ENCODE measurements around the gene RBKS.
A peak's percentile ranks its signal among the peaks of the same experiment; 100 is the strongest.
"Not testable (repeated sequence)": the region's sequence is repeated elsewhere in the genome, so short reads cannot be mapped to it uniquely, and the experiment has no call there.

RBKS gene

DNA sequence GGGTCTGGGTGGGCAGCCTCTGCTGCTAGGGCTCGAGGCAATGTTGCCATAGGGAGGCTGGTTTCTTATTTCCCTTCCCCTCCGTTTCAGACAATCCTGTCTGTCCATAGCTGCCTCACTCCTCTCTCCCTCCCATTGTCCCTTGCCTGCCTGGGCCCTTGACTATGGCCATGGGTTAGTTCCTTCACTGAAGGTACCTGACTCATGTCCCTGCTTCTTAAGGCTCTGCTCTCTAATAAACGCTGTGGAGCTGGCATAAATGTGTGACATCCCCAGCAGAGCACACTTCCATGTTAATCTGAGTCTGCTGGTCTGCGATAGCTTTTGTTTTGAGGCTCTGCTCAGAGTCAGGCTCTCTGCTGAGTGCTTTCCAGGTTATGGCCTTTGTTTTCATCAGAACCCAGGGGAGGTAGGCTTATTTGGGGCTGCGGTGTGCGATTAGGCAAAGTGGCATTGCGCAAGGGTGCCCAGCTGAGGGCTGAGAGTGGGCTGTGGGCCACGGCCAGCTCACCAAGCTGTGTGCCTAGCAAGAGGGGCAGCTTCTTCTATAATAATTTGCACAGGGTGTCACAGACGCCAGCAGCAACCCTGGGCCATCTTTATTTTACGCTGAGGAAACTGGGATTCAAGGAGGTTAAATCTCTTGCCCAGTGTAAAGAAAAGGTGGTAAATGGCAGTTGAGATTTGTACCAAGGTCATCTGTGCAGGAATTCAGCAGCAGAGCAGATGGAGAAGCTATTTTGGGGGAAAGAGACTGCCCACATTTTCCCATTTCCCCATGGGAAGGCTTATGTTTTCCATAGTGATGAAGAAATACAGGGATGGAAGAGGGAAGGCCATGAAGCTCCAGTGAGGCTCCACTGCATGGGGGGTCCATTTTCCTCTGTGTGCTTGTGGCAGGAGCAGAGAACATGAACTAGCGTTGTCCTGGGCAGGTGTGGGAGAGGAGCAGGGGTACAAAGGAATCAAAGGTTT is 93.1 kb downstream of the RBKS start:
- no peak for DNase-seq

DNA sequence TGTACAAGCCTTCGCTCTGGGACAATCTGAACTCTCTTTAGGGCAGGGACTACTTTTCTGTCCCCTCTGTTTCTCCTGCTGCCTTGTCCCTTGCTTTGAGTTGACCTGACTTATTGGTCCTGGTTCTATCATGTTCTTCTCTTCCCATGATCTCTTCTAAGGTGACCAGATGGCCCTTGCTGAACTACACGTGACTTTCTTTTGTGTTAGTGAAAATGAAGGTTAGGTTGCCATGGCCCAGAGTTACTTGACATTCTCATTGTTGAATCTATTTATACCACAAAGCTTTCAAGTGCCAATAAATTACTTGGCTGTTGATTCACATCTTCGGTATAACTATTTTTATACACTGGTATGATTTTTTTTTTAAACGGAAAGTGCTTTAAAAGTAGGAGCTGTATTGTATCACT is 94.3 kb downstream of the RBKS start:
- no peak for DNase-seq

DNA sequence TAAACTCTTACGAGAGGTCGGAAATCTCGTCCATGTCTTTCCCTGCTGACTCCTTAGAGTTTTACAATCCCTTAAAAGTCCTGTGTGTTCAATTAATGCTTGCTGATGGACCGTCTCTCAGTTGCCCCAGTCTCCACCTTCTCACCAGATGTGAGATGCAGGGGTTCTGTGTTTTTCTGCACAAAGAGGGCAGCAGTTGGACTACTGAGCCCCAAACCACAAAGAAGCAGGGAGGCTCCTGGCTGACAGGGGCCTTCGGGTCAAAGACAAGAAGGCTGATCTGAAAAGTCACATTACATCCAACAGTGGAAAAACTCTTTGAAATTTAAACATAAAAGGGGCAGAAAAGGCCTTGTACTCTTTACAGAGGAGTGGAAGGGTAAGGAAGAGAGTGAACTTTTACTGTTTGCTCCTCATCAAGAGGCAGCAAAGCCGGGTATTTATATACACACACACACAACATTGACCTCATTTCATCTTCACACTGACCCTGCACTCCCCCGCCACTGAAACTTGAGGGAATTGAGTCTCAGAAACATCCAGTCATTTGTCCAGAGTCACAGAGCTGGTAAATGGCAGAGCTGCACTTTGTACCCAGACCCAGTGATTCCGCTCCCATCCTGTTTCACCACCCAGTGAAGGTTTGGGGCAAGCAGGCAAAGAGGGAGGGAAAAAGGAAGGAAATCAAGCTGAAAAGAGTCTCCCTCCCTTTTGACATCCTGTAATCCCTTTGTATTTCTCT is 94.9 kb downstream of the RBKS start:
- DNase-seq, result no peak

DNA sequence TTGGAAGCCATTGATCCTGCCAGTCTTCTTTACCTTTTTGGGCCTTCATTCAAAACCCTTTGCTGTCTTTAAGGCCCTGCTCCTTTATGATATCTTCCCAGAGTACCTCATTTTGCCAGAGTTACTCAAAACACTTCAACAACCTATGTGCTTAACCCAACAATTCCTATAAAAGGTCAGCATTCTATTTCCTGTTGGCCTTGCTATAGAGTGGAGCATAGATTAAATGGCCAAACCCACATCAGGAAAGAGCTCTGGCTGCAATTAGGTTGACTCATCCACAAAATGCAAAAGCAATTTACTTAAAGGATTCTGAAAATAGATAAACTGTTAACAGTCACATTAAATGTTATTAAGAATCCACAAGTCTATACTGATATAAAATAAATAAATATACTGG is 97.4 kb downstream of the RBKS start:
- DNase-seq, result no peak

DNA sequence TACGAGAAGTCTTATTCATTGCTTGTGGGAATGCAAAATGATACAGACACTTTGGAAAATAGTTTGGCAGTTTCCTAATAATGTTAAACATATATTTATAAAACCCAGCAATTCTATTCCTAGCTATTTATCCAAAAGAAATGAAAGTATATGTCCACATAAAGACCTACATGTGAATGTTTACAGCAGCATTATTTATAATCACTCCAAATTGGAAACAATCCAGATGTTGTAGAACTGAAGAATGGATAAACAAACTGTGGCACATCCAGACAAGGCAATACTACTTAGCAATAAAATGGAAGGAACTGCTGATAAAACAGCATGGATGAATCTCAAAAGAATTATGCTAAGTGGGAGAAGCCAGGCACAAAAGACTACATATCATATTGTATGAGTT is 99.4 kb downstream of the RBKS start:
- no peak for DNase-seq

DNA sequence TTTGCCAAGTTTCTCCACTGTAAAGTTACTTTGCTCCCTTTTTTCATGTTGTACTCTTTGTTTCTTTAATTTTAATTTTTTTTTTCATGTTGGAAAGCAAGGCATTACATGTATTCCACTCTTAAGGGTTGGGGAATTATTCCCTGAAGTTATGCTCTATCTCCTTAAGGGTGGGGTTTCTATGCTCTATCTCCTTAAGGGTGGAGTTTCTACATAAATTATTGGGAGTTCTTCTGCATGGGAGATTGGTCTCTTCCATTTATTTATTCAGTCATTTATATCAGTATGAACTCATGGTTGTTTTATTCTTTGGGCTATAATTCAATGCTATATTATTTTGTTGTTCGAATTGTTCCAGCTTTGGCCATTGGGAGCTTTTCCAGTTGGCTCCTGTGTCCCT is 107.5 kb downstream of the RBKS start:
- no peak for DNase-seq

DNA sequence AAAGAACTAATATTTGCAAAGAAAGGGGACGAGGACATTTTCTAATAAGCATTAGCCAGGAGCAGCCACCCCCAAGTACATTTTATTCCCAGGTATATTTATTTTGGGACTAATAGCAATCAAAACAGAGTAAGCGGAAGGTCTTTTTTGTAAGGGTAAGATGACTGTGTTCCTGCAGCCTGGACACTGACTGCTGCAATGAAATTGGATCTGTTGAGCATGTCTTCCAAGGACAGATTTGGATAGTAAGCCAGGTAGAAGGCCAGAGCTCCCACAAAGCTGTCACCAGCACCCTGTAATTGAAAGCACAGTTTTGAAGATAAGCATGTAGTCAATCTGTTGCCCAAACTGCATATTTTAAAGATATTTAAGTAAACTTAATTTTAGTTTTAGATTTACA is 108.7 kb downstream of the RBKS start:
- no peak for DNase-seq

DNA sequence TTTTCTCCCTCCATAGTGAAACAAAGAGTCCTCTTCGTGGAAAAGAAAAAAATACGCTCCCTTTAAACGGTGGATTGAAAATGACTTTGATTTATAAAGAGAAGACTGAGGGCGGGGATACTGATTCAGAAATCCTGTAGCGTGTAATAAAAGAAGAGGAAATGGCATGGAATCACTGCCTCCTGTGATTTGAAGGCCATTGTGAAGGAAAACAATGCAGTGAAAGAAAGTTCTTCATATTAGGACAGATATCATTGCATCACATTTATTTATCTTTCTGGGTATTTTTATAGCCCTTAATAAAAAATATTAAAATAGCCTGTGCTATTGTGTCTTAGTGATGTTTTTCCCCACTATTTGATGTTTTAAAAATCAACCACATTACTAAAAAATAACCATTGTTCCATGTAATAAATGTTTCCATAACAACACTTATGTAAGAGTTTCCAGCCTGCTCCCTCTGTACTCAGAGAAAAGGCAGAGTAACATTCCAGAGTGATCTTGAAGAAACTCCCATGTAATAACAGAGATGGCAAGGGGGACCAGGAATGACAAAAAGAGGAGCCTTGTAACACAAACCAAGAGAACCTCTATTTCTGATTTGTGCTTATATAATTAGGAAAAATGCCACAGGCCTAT is 110.7 kb downstream of the RBKS start:
- DNase-seq, result no peak

DNA sequence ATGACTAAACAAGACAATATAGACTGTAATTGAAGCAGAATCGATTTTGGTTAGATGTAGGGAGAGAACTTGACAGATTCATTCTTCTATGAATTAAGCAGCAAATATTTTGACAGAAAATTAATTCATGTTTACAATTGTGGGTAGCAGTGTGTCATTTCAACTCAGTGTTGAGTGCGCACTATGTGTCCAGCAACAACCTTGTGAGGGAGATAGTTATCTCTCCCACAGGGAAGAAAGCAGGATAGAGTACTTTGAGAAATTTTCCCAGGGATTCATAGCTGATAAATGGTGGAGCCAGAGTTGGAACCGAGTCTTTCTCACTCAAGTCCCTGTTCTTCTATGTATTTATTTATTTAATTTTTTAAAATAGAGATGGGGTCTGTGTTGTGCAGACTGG is 113.5 kb downstream of the RBKS start:
- no peak for DNase-seq

DNA sequence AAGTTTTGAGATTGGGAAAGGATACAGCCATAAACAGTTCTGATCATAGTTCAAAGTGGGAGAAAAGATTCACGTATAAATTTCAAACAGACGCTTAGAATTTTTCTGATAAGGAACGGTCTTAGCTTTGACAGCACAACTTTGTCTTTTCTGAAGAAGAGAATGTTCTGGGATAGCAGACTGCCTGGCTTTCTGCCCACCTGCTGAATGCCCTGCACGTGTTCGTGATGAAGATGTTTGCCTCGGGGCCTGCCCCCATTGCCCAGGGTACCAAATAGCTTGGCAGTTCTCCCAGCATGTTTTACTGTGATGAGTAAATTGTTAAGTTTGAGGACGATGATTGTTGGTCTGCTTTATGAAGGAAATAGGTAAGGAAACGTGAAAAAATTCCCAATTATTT is 114.1 kb downstream of the RBKS start:
- DNase-seq, result no peak

DNA sequence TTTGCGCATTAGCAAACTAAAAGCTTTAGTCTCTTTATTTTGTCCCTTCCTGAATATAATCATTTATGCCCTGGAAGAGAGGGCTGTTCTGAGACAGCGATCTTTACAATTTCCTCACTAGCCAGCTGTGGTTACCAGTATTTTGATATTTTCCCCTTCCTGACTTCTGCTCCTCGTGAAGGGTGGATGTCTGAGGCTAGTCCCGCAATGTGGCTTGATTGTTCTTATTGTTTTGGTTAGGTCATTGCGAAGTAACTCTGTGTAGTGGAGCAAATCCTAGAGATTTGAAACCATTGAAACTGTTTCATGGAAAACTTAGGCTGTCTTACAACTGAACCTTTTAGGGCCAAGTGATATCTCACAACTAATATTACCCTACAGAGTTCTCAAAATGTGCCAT is 116.2 kb downstream of the RBKS start:
- DNase-seq, result no peak

DNA sequence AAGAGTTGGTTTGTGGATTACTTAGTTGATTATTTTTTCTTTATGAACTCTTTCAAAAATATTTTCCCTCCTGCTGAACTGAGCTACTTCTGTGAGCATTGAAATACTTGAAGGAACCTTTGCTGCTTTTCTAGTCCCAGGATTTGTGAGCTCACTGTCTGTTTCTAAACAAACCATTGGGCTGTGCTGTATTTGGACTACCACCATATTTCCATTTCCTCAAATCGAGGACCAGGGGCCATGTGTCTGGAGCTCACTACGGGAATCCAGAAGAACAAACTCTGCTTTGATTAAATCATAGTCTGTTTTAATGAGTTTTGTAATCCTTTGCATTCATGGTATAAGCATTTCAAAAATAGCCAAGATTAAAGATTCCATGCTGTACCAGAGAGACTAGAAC is 117.4 kb downstream of the RBKS start:
- no peak for DNase-seq

DNA sequence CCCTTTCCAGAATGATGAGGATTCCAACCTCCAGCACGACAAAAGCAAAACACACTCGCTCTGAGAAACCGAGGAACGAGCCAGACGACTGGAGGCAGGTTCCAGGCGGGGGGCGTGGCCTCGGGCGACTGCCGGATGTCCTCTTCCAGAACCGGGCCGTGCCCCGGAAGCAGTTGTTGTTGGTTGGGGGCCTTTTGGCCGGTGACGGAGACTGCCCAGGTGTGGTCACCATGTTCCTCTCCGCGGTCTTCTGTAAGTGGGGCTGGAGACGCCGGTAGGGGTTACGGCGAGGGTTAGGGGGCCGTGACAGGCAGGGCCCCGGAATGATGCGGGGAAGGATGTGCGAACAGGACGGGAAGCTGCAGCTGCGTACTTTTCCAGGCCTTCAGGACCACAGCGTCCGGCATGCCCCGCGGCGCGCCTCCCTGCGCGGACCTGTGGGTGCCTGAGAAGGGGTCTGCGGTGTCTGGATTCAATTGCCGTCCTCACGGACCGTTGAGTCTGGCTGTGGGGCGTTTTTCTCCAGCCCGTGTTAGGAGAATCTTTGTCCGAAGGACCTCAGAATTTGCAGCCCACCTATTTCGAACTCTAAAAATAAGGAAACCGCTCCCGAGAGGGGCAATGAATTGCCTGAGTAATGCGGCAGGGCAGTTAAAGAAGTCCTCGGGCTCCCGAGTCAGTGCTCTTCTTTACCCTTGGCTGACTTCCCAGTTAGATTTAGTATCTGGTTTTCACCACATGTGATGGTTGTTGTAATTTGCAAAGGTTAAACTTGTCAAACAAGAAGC is 118.4 kb downstream of the RBKS start, which contains the start of gene MRPL33:
Gene MRPL33 (plus strand): TSS at position 172 of the 788 bp plus-strand sequence. CDS start 59 bp downstream, at position 231.
- peak; percentile 94 for DNase-seq

DNA sequence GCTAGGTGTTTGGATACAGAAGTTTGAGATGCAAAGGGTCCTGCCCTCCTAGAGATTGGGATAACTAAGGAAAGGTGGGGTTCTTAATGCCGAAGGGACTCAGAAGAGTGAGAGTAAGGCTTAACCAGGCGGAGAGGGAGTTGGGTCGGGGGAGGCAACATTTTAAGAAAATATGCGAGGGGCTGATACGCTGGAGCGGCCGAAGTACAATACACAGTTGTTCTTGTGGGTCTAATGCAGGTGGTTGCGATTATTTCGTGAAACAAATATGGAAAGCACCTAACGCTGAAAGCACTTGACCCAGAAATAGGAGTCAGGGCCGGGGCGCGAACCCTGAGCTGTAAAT is 119.0 kb downstream of the RBKS start:
- DNase-seq, result no peak

DNA sequence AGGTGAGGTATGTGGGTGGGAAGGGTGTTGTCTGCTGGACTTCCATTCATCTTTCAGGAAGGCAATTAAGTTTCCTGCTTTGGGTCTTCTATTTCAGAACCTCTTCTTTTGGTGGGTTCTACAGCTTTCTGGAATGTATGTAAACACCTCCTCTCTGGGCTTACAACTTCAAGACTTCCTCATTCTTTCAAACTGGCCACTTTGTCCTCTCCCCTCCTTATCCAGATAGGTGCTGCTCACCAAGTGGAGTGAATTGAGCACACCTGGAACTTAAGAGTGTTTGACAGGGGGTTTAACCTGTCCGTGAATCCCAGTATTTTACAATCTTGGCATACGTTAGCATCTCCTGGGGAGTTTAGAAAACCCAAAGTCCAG is 123.9 kb downstream of the RBKS start:
- no peak for DNase-seq

DNA sequence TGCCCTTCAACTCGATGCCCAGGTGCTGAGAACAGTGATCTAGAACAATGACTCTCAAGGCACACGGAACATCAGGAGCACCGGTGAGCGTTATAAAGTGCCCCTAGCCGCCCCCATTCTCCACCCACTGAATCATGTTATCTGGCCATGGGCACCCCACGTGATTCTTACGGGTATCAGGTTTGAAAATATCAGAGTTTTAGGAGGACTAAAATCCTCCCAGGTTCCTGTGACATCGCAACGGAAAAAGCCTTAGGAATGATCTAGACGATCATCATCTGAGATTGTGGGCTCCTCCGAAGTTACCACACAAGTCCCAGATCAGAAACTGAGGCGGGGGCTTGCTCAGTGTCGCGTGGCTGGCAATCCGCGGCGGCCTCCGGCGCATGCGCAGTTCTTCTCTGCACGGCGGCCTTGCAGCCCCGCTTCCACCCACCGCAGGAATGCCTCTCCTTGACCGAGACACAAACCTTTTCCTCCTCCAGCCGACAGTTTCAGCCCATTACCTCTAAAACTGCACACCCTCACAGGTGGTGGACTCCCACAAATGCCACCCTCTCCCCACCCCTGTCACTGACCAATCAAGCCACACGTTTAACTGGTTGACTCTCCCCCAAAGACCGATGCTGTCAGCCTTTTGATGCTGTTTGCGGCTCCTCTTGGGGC is 124.4 kb downstream of the RBKS start:
- DNase-seq, result peak; percentile 67

DNA sequence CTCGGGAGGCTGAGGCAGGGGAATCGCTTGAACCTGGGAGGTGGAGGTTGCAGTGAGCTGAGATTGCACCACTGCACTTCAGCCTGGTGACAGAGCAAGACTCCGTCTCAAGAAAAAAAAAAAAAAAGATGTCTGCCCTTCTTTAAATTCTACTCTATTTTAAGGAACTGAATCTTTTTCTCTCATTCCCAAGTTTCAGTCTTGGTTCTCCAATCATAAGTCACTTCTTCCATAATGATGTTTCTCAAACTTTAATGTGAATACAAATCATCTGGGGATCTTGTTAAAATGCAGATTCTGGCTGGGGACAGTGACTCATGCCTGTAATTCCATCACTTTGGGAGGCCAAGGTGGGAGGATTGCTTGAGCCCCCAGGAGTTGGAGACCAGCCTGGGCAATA is 125.7 kb downstream of the RBKS start:
- not testable (repeated sequence) for DNase-seq

DNA sequence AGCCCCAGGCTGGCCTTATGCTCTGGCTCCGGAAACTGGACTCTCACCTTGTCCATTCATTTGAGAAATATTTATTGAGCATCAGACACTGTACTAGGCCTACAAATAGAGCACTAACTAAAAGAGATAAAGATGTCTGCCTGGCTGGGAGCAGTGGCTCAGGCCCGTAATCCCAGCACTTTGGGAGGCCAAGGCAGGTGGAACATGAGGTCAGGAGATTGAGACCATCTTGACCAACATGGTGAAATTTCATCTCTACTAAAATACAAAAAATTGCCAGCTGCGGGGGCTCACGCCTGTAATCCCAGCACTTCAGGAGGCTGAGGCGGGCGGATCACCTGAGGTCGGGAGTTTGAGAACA is 126.3 kb downstream of the RBKS start:
- DNase-seq, result no peak

DNA sequence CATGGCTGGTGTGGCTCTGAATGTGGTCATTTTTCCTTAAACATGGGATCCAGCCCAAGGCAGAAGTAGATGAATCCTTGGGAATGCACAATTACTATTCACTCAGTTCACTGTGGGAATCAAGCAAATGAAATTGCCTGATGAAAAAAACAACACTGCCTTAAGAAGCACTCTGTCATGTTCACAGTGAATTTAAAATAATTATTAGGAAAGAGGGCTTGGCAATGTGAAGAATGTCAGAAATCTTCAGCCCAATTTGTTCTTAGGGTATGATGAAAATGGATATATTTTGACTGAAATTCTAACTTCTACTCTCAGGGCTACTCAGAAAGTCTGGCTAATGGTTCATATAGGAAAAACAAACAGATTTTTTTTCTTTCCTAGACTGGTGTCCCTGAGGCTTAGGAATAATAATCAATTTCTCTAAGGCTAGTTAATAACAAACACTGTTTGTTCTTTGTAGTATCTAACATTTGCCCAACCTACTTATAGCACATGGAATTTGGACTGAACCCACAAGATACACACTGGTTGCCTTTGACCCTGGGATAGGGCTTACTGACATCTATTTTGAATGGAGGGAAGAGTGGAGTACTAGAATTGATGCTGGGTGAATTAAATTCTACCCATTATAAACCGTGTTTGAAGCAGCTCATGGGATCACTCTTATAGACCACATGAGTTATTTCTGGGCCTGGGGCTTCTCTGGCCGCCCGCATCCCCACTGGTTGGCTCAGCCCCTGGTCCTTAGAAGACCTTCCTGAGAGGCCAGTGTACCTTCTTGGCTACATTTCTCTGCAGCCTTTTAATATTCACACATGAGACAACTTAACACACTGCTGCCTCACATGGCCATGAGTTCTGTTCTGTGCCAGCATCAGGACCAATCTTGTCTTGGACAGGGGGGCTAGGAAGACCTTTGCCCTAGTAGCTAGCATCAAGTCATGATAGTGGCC is 127.0 kb downstream of the RBKS start:
- DNase-seq, result no peak

DNA sequence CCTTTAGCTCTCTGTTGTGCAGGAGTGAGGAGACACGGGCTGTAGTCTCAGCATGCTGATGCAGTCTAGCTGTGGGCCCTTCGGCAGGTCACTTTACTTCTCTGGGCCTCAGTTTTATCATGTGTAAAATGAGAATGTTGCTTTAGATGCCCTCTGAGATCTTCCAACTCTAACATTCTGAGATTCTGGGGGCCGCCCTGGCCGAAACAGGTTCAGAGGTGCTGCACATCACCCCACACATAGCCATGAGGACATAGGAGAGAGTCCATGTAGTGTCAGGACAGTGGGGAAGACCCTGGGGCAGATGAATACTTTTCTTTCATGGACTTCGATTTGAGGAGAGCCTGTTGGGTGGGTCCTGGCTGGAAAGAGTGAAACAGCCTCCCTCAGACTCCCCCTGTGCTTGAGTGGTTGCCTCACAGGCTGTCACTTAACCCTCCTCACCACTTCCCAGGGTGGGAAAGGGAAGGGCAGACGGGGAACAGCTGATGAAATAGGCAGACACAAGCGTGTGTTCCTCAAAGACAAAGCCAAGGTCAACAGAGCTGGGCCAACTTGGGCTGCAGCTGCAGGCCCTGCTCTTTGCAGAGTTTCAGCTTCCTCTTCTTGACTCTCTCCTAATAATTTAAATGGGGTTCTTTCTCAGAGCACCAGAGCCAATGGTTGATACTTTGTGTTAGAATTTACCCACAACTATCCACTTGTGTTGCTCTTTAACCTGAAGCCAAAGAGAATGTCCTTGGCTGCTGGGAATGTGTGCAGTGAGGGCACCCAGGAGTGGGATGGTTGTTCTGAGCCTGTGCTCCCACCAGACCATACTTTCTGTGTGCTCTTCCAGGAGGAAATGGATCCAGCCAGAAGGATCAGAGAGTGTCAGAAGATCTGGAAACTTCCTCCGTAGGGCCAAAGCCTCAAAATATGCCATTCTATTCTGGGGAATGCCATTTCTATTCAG is 133.4 kb downstream of the RBKS start:
- DNase-seq, result no peak

All from CD4-positive, alpha-beta T cell treated with Interleukin-6 for 4 hours (primary cell).